NOMO-1 (cell line): ENCODE data around the gene PSAPL1.

Source experiments
- DNase-seq, 2 experiments: peaks; one replicate each; lab custom pipeline; 2025; ENCODE audit not compliant: unreplicated experiment in 2 of 2; lab: John Stamatoyannopoulos, UW

The PSAPL1 gene

DNA sequence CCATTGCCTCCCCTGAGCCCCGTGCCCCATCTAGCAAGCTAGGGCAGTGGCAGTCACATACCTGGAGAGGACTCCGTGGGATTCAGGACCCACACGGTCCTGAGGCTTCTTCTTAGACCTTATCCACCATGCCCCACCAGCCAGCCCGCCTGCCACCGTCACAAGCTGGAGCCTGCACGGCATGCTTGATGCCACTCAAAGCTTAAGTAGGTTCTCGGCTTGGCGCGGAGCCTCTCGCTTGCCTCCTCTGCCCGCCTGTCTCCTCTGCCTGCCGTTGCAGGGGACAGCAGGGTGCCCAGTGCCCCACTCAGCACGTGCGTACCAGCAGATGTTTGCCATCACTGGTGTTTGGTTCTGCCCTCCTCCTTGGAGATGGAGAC is 14.1 kb downstream of the PSAPL1 start:
- no peak for DNase-seq

DNA sequence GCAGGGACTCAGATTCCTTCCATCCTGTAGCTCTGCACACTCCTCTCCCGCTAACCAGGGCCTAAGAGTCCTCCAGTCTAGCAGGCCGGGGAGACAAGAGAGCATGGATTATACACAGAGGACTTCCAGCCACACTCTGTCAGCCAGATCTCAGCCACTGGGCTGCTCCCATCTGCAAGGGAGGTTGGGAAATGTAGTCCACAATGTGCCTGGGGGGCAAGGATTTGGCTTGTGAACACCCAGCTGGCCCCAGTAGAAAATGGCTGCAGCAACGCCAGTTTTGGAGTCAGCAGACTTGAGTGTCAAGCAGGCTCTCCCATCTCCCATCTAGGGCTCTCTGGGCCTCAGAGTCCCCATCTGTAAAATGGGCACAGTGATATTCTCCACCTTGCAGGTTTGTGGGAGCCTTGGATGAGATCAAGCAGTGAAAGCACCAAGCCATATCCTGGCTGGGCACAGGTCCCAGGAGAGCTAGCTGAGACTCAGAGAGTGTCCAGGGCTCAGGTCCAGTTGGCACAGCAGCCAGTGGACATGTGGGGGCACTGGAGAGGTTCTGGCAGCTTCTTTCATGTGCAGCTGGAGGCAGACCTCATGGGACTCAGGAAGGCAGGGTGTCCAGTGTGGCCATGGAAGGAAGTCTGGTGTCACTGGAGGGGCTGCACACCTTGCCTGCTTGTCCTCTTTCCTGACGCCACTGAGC is 14.6 kb downstream of the PSAPL1 start:
- DNase-seq = no peak

DNA sequence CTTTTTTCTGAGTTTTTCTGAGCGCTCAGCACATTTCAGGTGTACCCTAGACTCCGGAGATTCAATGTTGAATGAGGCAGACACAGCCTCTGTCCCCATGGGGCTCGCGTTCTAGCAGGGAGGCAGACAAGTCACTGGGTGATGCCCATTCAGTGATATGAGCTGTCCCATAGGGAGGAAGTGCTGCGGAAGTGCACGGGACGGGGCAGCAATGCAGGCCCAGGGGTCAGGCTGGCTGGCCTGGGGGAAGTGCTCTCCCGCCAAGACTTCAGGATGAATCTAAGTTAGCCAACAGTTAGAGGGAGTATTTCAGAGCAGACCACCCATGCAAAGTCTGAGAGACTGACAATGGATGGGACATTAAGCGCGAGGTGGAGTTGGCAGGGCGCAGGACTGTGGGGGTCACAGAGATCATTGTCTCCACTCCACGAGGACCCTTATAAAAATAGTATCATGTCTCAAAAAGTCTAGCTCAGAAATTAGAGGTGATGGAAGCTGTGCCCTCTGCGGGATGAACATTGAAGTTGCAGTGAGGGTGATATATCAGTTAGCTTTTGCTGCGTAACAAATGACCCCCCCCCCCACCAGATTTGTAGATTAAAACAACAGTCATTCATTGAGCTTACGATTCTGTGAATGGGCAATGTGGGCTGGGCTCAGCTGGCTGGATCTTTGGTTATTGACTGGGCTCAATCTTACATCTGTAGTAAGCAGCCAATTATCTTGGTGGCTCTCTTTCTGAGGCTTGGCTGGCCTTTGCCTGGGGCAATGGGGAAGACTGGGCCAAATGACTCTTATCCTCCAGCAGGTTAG is 16.4 kb downstream of the PSAPL1 start:
- no peak for DNase-seq

DNA sequence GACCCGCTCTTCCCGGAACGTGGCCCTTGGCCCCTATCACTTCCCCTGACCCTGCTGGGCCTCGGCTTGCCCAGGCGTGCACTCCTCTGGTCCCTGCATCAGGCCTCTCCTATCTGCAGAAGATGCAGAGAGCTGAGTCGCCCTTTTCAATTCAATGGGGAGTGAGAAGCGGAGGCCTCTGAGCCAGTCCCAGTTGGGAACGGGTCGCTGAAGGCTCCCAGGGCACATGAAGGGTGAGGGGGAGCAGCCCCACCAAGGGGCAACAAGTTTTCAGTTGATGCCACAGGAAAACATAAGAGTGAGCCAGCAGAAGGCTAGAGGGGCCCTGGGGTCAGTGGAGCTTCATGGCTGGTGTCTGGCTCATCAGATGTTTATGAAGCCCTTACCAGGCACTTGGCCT is 17.1 kb downstream of the PSAPL1 start:
- DNase-seq = no peak

DNA sequence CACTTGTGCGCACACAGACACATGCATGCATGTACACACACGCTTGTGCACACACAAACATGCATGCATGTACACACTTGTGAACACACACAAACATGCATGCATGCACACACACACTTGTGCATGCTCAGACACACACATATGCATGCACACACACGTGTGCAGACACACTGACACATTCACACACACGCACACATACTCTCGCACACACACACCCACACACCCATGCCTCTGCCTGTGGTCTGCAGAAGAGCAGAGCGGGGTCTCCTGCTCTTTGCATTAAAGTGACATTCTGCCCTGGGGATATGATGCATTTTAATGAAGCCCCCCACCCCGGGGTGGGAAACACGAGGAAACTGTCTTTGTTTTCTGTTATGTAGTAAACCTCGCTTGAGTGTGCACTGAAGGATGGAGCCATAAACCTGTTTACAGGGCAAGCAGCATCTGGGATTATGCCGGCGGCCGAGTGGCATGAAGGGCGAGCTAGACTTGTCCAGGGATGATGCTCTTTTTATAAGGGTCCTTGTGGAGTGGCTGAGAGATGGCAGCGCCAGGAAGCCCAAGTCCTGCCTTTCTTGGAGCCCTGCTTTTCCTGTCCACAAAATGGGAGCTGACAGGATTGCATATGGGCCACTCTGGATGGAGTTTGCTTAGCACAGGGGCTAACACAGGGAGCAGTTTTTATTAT is 17.8 kb downstream of the PSAPL1 start:
- DNase-seq = no peak

DNA sequence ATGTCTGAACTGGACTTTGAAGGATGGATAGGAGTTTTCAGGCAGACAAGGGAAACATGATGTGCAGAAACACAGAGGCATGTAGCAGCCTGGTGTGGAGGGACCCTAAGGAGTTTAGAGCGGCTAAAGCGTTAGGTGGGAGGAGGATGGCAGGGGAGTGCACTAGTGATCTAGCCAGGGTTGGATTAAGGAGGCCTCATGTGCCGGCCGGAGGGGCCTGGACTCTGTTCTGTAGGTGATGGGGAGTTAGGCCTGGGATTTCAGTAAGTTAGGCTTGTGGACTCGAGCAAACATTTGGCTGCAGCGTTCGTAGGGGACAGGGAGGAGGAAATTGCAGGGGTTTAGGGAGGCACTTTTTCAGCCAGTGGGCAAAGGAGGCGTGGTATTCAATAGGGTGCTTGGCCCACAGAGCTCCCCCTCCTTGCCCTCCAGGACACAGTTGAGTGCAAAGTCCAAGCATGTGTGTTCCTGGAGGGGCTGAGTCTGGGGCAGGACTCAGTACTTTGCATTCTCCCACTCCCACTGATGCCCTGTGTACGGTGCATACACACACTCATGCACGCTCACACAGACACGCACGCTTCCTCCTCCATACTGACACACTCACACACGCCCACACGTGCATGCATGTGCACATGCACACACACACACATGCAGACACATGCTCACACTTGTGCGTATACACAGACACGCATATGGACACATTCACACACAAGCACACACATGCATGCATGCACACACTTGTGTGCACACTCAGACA is 18.6 kb downstream of the PSAPL1 start:
- DNase-seq = no peak

DNA sequence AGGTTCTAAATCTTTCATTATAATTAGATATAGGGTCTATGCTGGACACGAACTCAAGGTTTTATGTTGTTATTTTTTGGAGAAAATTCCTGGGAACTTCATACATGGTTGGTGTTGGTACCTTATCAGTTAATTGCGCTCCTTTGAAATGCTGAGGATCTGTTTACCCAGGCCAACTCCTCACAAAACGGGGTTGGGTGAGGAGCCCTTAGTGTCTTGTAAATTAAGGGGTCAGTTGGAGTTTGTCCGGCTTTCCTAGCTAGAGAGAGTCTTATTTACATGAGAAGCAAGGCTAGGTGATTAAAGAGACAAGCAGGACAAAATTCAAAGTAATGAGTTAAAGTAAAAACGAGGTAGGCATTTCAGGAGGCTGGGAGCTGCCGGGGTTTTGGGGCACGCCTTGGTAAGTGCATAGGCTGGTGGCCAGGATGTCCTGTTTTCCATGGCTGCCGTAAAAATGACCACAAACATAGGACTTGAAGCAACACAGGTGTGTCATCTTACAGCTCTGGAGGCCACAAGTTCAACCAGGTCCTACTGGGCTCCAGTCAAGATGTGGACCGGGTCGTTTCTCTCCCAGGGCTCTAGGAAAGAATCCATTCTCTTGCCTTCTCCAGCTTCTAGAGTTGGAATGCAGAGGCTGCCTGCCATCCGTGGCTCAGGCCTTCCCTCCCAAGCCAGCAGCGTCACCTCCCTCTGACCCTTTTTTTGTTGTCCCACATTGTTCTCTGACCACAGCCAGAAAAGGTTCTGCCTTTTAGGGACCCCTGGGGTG is 19.8 kb downstream of the PSAPL1 start:
- no peak for DNase-seq

DNA sequence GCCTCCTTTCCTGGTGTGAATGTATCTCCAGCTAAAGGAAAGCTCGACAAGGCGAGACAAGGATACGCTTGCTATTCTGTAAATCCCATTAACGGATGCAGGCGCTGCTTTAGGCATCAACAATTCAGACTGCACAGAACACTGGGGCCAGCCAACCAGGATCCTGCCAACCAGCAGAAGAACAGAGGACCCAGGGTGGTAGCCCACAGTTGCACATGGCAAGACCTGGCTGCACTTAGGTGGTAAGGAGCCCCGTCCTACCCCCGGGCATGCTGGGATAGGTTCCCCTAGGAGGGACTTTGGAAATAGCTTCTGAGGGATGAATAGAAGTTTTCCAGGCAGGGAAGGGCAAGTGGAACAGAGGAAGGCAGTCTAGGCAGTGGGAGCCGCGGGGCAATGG is 20.7 kb downstream of the PSAPL1 start:
- DNase-seq = no peak

GRCh38 chr4:7412554-7412912 is 22.2 kb downstream of the PSAPL1 start:
- DNase-seq = no peak

DNA sequence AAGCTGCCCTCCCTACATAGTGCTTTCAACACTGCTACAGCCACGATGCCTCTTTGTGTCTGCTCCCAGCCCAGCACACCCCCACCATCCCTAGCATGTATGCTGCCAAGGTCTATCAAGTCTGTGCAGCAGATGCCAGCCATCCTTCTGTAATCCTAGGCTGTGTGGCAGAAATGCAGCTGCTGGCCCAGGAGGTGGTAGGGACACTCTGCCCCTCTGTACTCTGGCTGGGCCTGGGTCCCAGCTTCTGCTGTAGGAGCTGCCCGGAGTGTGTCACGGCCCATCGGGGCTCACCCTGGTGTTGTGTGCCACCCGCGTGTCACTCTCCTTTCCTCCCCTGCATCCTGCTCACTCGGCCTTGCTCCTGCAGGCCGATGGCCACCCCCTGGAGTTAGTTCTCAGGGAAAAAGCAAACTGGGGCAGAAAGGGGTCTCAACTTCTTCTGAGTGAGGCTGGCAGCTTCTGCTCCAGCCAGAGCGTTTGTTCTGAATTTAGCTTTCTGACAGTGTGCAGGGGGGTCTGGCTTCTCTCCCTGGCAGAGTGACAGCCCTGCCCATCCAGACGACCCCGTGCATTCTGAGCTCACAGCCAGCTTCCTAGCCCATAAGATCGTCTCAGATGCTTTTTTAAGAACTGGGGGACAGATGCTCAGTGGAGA is 22.7 kb downstream of the PSAPL1 start:
- no peak for DNase-seq

DNA sequence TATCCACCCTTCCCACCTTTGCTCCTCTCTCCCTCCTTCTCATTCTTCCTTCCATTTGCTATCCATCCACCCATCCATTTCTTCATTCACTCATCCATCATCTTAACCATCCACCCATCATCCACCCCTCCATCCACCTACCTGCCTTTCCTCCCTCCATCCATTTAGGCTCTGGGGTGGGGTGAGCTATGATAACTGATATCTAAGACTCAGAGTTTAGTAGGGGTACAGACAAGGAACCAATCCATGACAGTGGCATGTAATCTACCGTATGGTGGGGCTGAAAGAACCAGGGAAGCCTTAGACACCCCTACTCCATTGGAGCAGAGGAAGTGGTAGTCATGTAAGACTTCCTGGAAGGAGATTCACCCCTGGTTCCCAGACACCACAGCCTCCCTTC is 23.2 kb downstream of the PSAPL1 start:
- no peak for DNase-seq

DNA sequence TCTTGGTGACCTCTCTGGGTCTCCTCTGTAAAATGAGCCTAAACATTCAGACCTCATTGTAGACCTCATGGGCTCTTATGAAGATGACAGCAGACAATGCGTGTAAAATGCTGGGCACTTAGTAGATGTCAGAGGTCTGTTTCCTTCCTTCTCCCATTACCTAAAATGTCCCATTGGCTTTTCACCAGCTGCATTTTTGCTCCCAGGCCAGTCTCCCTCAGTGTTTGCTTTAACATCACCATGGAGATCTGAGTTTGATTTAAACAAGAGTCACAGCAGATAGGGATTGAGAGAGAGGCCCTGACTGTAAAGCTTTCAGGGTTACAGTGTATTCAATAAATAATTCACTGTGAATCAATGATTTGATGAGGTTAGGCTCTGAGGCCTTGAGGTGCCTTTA is 24.3 kb downstream of the PSAPL1 start:
- no peak for DNase-seq

DNA sequence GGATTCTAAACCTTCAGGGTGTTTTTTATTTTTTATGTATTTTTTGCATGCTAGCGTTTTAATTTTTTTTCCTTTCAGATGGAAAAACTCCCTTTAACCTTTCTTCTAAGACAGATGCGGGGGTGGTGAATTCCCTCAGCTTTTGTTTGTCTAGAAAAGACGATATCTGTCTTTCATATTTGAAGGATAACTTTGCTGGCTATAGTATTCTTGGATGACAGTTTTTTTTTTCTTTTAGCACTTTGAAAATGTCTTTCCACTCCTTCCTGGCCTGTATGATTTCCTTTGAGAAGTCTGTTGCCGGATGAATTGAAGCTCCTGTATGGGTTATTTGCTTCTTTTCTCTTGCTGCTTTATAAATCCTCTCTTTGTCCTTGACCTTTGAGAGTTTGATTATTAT is 26.6 kb downstream of the PSAPL1 start:
- DNase-seq = no peak

- no peak for DNase-seq
These were observed 31.7 kb downstream of the PSAPL1 start for GRCh38 chr4:7403001-7403400.

DNA sequence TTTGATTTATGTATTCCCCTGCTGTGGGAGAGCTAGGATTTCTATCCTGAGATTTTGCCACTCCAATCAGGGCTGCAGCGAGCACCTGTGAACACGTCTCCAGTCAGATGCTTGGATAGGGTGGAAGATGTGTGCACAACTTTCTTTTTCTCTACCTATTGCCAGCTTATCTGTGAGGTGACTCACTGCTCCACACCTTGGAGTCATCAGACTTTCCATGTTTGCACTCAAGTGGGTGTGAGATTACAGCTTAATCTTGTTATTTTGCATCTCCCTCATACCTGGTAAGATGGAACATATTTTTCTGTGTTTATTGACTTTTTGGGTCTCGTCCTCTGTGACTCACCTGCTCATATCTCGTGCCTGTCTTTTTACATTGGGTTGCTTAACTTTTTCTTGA is 32.2 kb downstream of the PSAPL1 start:
- no peak for DNase-seq

DNA sequence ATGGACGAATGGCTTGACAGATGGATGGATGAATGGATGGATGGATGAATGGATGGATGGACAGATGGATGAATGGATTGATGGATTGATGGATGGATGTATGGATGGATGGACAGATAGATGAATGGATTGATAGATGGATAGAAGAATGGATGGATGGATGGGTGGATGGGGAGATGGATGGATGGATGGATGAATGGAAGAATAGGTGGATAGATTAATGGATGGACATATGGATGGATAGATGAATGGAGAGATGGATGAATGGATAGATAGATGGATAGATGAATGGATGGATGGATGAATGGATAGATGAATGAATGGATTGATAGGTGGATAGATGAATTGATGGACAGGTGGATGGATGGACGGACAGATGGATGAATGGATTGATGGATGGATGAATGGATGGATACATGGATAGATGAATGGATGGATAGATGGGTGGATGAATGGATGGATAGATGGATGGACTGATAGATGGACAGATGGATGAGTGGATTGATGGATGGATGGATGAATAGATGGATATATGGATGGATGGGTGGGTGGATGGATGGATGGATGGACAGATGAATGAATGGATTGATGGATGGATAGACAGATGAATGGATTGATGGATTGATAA is 33.9 kb downstream of the PSAPL1 start:
- DNase-seq = no peak

GRCh38 chr4:7399440-7400234 is 35.1 kb downstream of the PSAPL1 start:
- no peak for DNase-seq

DNA sequence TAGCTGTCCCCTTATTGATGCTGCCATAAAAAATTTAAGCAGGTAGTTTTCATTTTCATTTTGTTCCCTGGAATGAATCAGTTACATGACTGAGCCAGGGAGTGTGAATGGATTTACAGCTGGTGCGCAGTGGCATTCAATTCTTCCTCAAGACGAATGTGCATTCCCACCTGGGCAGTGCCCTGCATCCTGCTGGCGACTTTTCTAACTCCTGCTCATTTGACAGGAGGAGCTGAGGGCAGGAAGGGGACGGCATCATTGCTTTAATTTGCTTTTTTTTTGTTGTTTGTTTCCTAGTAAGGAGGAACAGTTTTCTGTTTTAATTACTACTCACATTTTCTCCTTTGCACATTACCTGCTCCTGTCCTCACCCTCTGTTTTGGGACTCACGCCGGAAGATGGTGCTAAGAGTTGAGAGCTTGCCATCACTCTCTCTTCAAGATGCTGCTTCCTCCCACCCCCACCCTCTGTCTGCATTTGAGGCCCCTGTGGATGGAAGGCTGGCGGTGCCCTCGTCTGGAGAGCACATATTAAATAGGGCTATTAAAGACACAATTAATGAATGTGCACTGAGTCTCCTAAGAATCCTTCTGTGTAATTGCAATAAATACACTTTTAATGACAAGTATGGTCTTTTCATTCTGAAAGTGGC is 35.8 kb downstream of the PSAPL1 start:
- no peak for DNase-seq
